Body of pancreas (tissue), 4 donors: ENCODE measurements around the gene KLHL15.

Experiments used
- CTCF ChIP-seq, 7 experiments: fragments of 450-650 bp in 4 of 7; fragments of 200-600 bp in 3 of 7; sonication (generic) in 3 of 7; IDR thresholded peaks; one replicate each; pipeline ENCODE4 v1.5.1; 2016 to 2019; ENCODE audit warnings: antibody characterized with exemption in 7 of 7
- POLR2A ChIP-seq, 3 donors: fragments of 450-650 bp; IDR thresholded peaks; one replicate each; pipeline ENCODE4 v1.6.1; 2016; ENCODE audit warnings: antibody characterized with exemption in 3 of 3, mild to moderate bottlenecking in 2 of 3

DNA sequence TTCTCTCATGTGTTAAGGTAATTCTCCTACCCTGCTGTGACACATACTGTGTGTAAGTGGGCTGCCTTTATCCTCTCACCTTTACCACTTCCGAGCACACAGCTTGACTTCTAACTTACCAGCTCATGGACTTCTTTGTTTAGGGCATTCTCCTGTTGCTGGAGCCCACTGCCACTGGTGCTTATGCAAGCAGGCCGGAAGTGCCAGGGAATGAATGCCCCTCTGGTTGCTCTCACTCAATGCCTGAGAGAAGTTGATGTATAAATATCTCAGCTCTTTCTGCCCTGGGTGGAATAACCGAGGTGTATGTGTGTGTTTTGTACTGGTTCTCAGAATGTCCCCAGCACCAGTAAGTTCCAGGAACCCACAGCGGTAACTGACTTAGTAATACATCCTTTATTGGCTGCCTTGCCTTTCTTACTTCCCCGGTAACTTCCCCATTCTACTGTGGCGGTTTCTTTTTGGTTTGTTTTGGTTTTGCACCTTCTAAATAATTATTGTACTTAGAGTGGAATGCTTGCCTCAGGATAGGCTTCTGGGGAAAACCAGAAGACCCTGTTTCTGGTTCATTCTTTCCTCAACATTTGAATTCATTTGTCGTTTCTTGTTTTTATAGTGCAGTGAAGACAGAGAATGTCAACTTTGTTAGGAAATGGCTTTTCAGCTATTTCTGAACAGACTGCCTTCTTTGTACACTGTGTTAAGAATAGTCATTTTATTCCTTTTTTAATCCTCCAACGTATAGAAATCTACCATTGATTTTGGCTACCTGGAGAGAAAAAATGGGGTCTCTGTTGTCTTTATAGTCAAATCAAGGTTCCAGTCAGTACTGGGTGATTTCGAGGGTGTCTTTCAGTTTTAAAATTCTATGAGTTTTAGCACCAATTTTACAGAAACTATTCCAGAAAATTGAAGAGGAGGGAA, 73.7 kb downstream of the KLHL15 start:
- TF ChIP-seq CTCF (IDR thresholded peaks at IDR 0.05) = no peak
- TF ChIP-seq POLR2A (IDR thresholded peaks at IDR 0.05) = no peak
